CD14-positive monocyte (primary cell): ENCODE measurements around the gene DEFB126. TPM values are rescaled to one million over a fixed set of nuclear protein-coding genes. Genes with fewer than 3 reads are reported as not detected.
"Not testable (repeated sequence)": the region's sequence is repeated elsewhere in the genome, so short reads cannot be mapped to it uniquely, and the experiment has no call there.

ENCODE experiments used
- DNase-seq, 3 donors: peaks; one replicate each; pipeline ENCODE4 v3.0.0-alpha.2; 2011 to 2022
- H2AFZ ChIP-seq: 2 replicates; pipeline ENCODE4 v1.6.0; 2012; ENCODE audit warnings: mild to moderate bottlenecking, low read depth, low read length, inconsistent platforms; ENCODE audit not compliant: insufficient read depth, poor library complexity, severe bottlenecking
- H3K27ac ChIP-seq, 2 donors: 1 replicate in 1 of 2; 2 replicates in 1 of 2; pipeline ENCODE4 v1.5.1; 2012 to 2013; ENCODE audit warnings: low read length in 2 of 2, control low read depth in 1 of 2, inconsistent platforms in 1 of 2, low read depth in 1 of 2, mild to moderate bottlenecking in 1 of 2
- H3K27me3 ChIP-seq, 2 donors: one replicate each; pipeline versions ENCODE4 v1.6.0 to v1.6.1; 2011 to 2013; ENCODE audit warnings: low read length in 2 of 2; ENCODE audit not compliant: control insufficient read depth in 2 of 2, insufficient read depth in 2 of 2
- H3K36me3 ChIP-seq, 2 donors: replicated peaks in 1 of 2; 1 replicate in 1 of 2; 2 replicates in 1 of 2; pipeline versions ENCODE4 v1.5.1 to v1.6.1; 2012 to 2013; ENCODE audit warnings: low read length in 2 of 2, control low read depth in 1 of 2, inconsistent platforms in 1 of 2, mild to moderate bottlenecking in 1 of 2; ENCODE audit not compliant: insufficient read depth in 2 of 2, control insufficient read depth in 1 of 2
- H3K4me1 ChIP-seq, 2 donors: 1 replicate in 1 of 2; 2 replicates in 1 of 2; pipeline versions ENCODE4 v1.5.1 to v1.6.1; 2012 to 2013; ENCODE audit warnings: low read length in 2 of 2, control low read depth in 1 of 2, inconsistent platforms in 1 of 2, mild to moderate bottlenecking in 1 of 2, moderate library complexity in 1 of 2; ENCODE audit not compliant: insufficient read depth in 2 of 2, control insufficient read depth in 1 of 2
- H3K4me2 ChIP-seq: replicated peaks from 2 replicates; pipeline ENCODE3; 2012; ENCODE audit warnings: low read length, moderate library complexity, mild to moderate bottlenecking; ENCODE audit not compliant: poor library complexity, severe bottlenecking; ENCODE audit errors: extremely low read depth
- H3K4me3 ChIP-seq, 3 experiments: fragments of 200-600 bp in 1 of 3; sonication (generic) in 1 of 3; replicated peaks in 1 of 3; 1 replicate in 2 of 3; 2 replicates in 1 of 3; pipeline ENCODE4 v1.5.1; 2011 to 2013; ENCODE audit warnings: low read length in 3 of 3, mild to moderate bottlenecking in 3 of 3, control low read depth in 2 of 3, low read depth in 2 of 3, inconsistent platforms in 1 of 3, moderate library complexity in 1 of 3
- H3K79me2 ChIP-seq: 2 replicates; pipeline ENCODE4 v1.6.0; 2012; ENCODE audit warnings: mild to moderate bottlenecking, control low read depth, inconsistent platforms, low read length, moderate library complexity; ENCODE audit not compliant: insufficient read depth
- H3K9ac ChIP-seq: 2 replicates; pipeline ENCODE4 v1.6.0; 2017; ENCODE audit warnings: low read length, mild to moderate bottlenecking; ENCODE audit not compliant: insufficient read depth, poor library complexity, severe bottlenecking
- H3K9me3 ChIP-seq, 2 donors: replicated peaks in 1 of 2; 1 replicate in 1 of 2; 2 replicates in 1 of 2; pipeline versions ENCODE4 v1.5.1 to v1.6.1; 2012 to 2013; ENCODE audit warnings: low read length in 2 of 2, control low read depth in 1 of 2; ENCODE audit not compliant: control insufficient read depth in 1 of 2, insufficient read depth in 1 of 2
- H4K20me1 ChIP-seq: 2 replicates; pipeline ENCODE4 v1.6.0; 2012; ENCODE audit warnings: mild to moderate bottlenecking, low read length, control low read depth, moderate library complexity; ENCODE audit not compliant: insufficient read depth
- H3K27ac Mint-ChIP-seq, 7 donors: one replicate each; pipeline ENCODE4 v1.8.0; 2020; ENCODE audit warnings: mild to moderate bottlenecking in 7 of 7, mixed read lengths in 7 of 7, moderate library complexity in 6 of 7, inconsistent platforms in 2 of 7
- H3K27me3 Mint-ChIP-seq, 3 donors: one replicate each; pipeline ENCODE4 v1.8.0; 2021 to 2022; ENCODE audit warnings: low read depth in 3 of 3, mild to moderate bottlenecking in 3 of 3, mixed read lengths in 3 of 3, moderate library complexity in 3 of 3, inconsistent platforms in 1 of 3
- H3K36me3 Mint-ChIP-seq, 2 donors: one replicate each; pipeline ENCODE4 v1.8.0; 2020; ENCODE audit warnings: mixed read lengths in 2 of 2, inconsistent platforms in 1 of 2, mild to moderate bottlenecking in 1 of 2
- H3K4me1 Mint-ChIP-seq: one replicate; pipeline ENCODE4 v1.8.0; 2020; ENCODE audit warnings: mild to moderate bottlenecking, mixed read lengths
- H3K4me3 Mint-ChIP-seq, 2 donors: one replicate each; pipeline ENCODE4 v1.8.0; 2020; ENCODE audit warnings: mild to moderate bottlenecking in 2 of 2, mixed read lengths in 2 of 2, moderate library complexity in 1 of 2
- H3K9me3 Mint-ChIP-seq, 7 donors: one replicate each; pipeline ENCODE4 v1.8.0; 2020 to 2022; ENCODE audit warnings: mixed read lengths in 7 of 7, mild to moderate bottlenecking in 6 of 7, moderate library complexity in 6 of 7, inconsistent platforms in 2 of 7
- CTCF ChIP-seq: fragments of 200-600 bp; IDR thresholded peaks from one replicate; pipeline ENCODE4 v1.8.0; 2022; ENCODE audit warnings: antibody characterized with exemption, mild to moderate bottlenecking
- WGBS: methylation state at CpG from one replicate; pipeline ENCODE4 v1.1.5; 2013; ENCODE audit warnings: missing lambda C conversion rate; ENCODE audit not compliant: insufficient coverage; 5-methylcytosine and 5-hydroxymethylcytosine counted together
- intact Hi-C, 2 donors: fragments of 100-400 bp; cut with micrococcal nuclease; formaldehyde crosslinking; loops; one replicate each; pipeline versions ENCODE4 v1.15.0 to v1.15.1; 2023
- polyA plus RNA-seq, 3 donors: library from polyadenylated mRNA; depleted of rRNA in 1 of 3; unstranded in 2 of 3; stranded (reverse) in 1 of 3; fragments of 300-500 nt in 2 of 3; fragments of >200 nt in 1 of 3; fragmentation: Illumina TruSeq in 2 of 3; gene quantifications; 1 replicate in 2 of 3; 2 replicates in 1 of 3; pipeline ENCODE4 v1.2.3, GENCODE V29; 2012 to 2021

The DEFB126 gene
- polyA plus RNA-seq, 3 donors, result not detected

- H3K4me1 ChIP-seq, result no peaks in the 10 kb centered on the region
- H3K4me1 Mint-ChIP-seq, result no peaks in the 10 kb centered on the region
- peaks cover 7 to 30% (median 12%) of the 10 kb centered on the region in 3 donors for H3K27me3 Mint-ChIP-seq
These were observed 47.2 kb upstream of the DEFB126 start for GRCh38 chr20:95215-95614.

GRCh38 chr20:97691-98090 is 44.7 kb upstream of the DEFB126 start:
- H4K20me1 ChIP-seq, H3K27ac ChIP-seq, H3K4me2 ChIP-seq, H3K27me3 ChIP-seq, H3K9ac ChIP-seq, DNase-seq, H3K36me3 ChIP-seq, H3K4me1 Mint-ChIP-seq, H3K79me2 ChIP-seq, H3K4me1 ChIP-seq, H3K27ac Mint-ChIP-seq, intact Hi-C loops, H3K4me3 Mint-ChIP-seq, H3K4me3 ChIP-seq, H3K36me3 Mint-ChIP-seq, H2AFZ ChIP-seq: not testable (repeated sequence)
- WGBS, result no CpG with 5 or more reads among the region's 5 CpGs
- peaks cover 11 to 21% of the 10 kb centered on the region in 2 donors for H3K9me3 ChIP-seq
- Mint-ChIP-seq H3K27me3 (peaks cover 5 to 19% (median 13%) of the 10 kb centered on the region in 3 donors), H3K9me3 (peaks cover 11 to 25% (median 20%) of the 10 kb centered on the region in 7 donors)

More at GRCh38 chr20:95215-95614, 47.2 kb upstream of the DEFB126 start:
- TF ChIP-seq CTCF, result no peak
- Mint-ChIP-seq H3K36me3 (no peaks in the 10 kb centered on the region), H3K4me3 (no peak overlapping the region), H3K27ac (no peak overlapping the region), H3K9me3 (peaks cover 11 to 28% (median 19%) of the 10 kb centered on the region in 7 donors)
- H3K9ac ChIP-seq, result no peak overlapping the region
- no peaks in the 10 kb centered on the region for H3K79me2 ChIP-seq
- H3K36me3 ChIP-seq, result no peaks in the 10 kb centered on the region
- WGBS, result 100% methylated on average over 1 of the region's 4 CpGs
- peaks cover 0 to 5% of the 10 kb centered on the region in 2 donors for H3K27me3 ChIP-seq
- H2AFZ ChIP-seq, result no peak overlapping the region
- intact Hi-C loops, result no loop called here
- no peaks in the 10 kb centered on the region for H4K20me1 ChIP-seq
- no peak for DNase-seq
- H3K4me2 ChIP-seq, result no peak overlapping the region
- peaks cover 11 to 21% of the 10 kb centered on the region in 2 donors for H3K9me3 ChIP-seq
- H3K4me3 ChIP-seq, result no peak overlapping the region
- H3K27ac ChIP-seq, result no peak overlapping the region
